ENCODE results near the gene GPR143. TPM values are rescaled to one million over a fixed set of nuclear protein-coding genes. Genes with fewer than 3 reads are reported as not detected.

Gene GPR143
- total RNA-seq, 1 donor from 2014 or later, result 2.4 TPM

DNA sequence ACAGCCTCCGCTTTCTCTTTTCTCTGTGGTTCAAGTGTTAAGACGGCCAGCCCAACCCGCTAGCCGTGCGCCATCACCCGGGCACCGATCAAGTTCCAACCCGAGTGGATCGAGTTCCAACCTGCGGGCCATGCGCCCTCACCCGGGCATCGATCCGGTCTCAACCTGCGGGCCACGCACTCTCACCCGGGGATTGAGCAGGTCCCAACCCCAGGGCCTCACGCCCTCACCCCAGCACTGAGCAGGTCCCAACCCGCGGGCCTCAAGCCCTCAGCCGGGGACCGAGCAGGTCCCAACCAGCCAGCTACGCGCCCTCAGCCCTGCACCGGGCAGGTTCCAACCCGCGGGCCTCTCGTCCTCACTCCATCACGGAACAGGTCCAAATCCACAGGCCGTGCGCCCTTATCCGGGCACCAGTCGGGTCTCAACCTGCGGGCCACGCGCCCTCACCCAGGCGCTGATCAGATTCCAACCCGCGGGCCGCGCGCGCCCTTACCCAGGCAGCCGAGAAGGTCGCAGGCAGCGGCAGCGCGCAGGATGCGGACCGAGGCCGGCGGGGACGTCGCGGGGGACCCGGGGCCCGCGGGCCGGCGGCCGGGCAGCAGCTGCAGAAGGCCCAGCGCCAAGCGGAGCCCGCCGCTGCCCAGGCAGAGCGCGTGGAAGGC is 443 bp downstream of the GPR143 start:
- H3K4me3 Mint-ChIP-seq, result no peak overlapping the region
- DNase-seq (ENCODE audit: low read depth, low spot score), result no peak
- H3K27ac Mint-ChIP-seq (ENCODE audit: unreplicated experiment), result no peak overlapping the region
- TF ChIP-seq, protein P1, sequence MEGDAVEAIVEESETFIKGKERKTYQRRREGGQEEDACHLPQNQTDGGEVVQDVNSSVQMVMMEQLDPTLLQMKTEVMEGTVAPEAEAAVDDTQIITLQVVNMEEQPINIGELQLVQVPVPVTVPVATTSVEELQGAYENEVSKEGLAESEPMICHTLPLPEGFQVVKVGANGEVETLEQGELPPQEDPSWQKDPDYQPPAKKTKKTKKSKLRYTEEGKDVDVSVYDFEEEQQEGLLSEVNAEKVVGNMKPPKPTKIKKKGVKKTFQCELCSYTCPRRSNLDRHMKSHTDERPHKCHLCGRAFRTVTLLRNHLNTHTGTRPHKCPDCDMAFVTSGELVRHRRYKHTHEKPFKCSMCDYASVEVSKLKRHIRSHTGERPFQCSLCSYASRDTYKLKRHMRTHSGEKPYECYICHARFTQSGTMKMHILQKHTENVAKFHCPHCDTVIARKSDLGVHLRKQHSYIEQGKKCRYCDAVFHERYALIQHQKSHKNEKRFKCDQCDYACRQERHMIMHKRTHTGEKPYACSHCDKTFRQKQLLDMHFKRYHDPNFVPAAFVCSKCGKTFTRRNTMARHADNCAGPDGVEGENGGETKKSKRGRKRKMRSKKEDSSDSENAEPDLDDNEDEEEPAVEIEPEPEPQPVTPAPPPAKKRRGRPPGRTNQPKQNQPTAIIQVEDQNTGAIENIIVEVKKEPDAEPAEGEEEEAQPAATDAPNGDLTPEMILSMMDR (conservative IDR thresholded peaks at IDR 0.05), result no peak
- H3K4me1 Mint-ChIP-seq, result peaks cover 3% of the 10 kb centered on the region
- H3K27me3 Mint-ChIP-seq (ENCODE audit: low read depth), result peaks cover 16% of the 10 kb centered on the region
- peaks cover 3% of the 10 kb centered on the region for H3K36me3 Mint-ChIP-seq (ENCODE audit: low read depth)
- no peaks in the 10 kb centered on the region for H3K9me3 Mint-ChIP-seq

DNA sequence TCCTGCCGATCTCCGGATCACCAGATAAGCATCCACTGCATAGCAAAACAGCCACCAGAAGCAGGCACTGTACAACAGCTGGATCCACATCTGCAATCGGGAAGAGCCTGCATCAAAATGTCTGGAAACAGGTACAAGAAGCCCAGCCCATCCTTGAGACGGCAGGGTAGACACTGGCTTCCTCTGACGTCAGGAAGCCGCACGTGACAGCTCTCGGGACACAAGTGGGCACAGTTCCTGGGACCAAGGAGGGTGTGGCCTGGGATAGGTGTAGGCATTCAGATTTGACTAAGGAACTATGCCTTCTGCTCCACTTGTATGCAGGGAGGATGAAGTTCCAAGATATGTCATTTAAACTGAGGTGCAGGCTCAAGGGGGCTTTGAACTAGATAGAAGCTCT is 6.3 kb downstream of the GPR143 start:
- H3K36me3 Mint-ChIP-seq (ENCODE audit: low read depth), result peaks cover 2% of the 10 kb centered on the region
- no peaks in the 10 kb centered on the region for H3K4me1 Mint-ChIP-seq
- no peaks in the 10 kb centered on the region for H3K9me3 Mint-ChIP-seq
- TF ChIP-seq, protein P1 (conservative IDR thresholded peaks at IDR 0.05), result no peak
- H3K27ac Mint-ChIP-seq (ENCODE audit: unreplicated experiment), result no peak overlapping the region
- no peak overlapping the region for H3K4me3 Mint-ChIP-seq
- no peak for DNase-seq (ENCODE audit: low read depth, low spot score)
- H3K27me3 Mint-ChIP-seq (ENCODE audit: low read depth), result peaks cover 2% of the 10 kb centered on the region

DNA sequence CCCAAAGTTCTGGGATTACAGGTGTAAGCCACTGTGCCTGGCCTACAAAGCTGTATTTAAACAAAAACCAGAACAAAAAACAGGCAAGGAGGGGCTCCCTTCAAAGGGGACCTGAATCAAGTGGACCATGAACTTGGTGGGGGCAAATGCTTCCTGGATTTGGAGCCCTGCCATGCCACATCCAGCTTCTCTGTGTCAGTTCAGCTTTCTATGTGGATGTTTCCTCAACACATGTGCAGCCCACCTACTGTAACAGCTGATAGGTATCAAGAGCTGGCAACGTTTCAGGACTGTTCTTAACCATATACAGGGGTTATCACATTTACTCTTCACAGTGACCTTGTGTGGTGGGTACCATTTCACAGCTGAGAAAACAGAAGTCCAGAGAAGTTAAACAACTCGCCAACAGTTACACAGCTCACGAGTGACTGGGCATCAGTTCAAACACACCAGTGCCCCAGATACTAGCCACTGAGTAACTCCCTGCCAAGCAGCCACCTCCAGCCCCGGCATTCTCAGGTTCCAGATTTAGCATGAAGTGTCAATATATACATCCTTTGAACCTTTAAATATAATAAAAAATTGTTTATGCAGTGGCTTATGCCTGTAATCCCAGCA is 7.5 kb downstream of the GPR143 start:
- no peak for DNase-seq (ENCODE audit: low read depth, low spot score)
- Mint-ChIP-seq H3K27me3 (ENCODE audit: low read depth) (no peaks in the 10 kb centered on the region), H3K36me3 (ENCODE audit: low read depth) (peaks cover 2% of the 10 kb centered on the region), H3K4me3 (no peak overlapping the region), H3K4me1 (no peaks in the 10 kb centered on the region), H3K9me3 (no peaks in the 10 kb centered on the region), H3K27ac (ENCODE audit: unreplicated experiment) (no peak overlapping the region)
- TF ChIP-seq, protein P1 (conservative IDR thresholded peaks at IDR 0.05), result no peak

DNA sequence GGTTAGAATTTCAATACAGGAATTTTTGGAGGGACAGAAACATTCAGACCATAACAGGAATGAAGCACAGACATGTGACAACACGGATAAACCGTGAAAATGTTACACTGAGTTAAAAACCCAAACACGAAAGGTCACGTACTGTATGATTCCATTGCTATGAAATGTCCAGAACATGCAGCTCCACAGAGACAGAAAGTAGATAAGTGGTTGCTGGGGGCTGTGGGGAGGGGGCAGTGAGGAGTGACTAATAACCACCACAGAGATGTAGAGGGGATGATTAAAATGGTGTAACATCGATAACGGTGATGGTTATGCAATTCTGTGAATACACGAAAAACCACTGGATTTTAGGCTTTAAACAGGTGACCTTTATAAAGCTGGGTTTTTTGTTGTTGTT is 8.3 kb downstream of the GPR143 start:
- TF ChIP-seq, protein P1 (conservative IDR thresholded peaks at IDR 0.05), result no peak
- Mint-ChIP-seq H3K4me3 (no peak overlapping the region), H3K36me3 (ENCODE audit: low read depth) (peaks cover 2% of the 10 kb centered on the region), H3K27ac (ENCODE audit: unreplicated experiment) (no peak overlapping the region), H3K9me3 (no peaks in the 10 kb centered on the region), H3K4me1 (no peaks in the 10 kb centered on the region), H3K27me3 (ENCODE audit: low read depth) (no peaks in the 10 kb centered on the region)
- DNase-seq (ENCODE audit: low read depth, low spot score), result no peak

DNA sequence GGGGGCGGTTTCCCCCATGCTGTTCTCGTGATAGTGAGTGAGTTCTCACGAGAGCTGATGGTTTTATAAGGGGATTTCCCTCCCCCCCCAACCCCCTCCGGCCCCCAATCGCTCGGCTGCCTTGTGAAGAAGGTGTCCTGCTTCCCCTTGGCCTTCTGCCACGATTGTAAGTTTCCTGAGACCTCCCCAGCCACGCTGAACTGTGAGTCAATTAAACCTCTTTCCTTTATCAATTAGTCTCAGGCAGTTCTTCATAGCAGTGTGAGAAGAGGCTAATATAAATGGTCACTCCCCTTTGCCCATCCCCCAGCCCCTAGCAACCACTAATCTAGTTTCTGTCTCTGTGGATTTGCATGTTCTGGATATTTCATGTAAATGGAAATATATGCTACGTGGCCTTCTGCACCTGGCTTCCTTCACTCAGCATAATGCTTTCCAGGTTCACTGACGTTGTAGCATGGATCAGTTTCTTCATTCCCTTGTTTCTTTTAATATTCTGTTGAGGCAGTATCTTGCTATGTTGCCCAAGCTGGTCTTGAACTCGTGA is 16.4 kb downstream of the GPR143 start:
- Mint-ChIP-seq H3K27ac (ENCODE audit: unreplicated experiment) (no peak overlapping the region), H3K36me3 (ENCODE audit: low read depth) (peaks cover 6% of the 10 kb centered on the region), H3K4me3 (no peak overlapping the region), H3K27me3 (ENCODE audit: low read depth) (no peaks in the 10 kb centered on the region), H3K4me1 (peaks cover 23% of the 10 kb centered on the region), H3K9me3 (peaks cover 8% of the 10 kb centered on the region)
- no peak for DNase-seq (ENCODE audit: low read depth, low spot score)
- TF ChIP-seq, protein P1 (conservative IDR thresholded peaks at IDR 0.05), result no peak
